GM23338 (cell line): ENCODE data around the gene PBX3. TPM values are rescaled to one million over a fixed set of nuclear protein-coding genes. Genes with fewer than 3 reads are reported as not detected.

Experiments
- ATAC-seq: fragments of 200-7000 bp; cut with Tn5 transposase; 3 replicates; pipeline ENCODE4 v1.9.1; 2020
- DNase-seq: peaks from one replicate; pipeline ENCODE4 v3.0.0-alpha.2; 2015; ENCODE audit warnings: low spot score
- H2AFZ ChIP-seq: fragments of 200-600 bp; sonication (generic); 2 replicates; pipeline ENCODE4 v1.8.0; 2016; ENCODE audit warnings: antibody characterized with exemption, mild to moderate bottlenecking, moderate library complexity
- H3F3A ChIP-seq: fragments of 200-600 bp; sonication (generic); replicated peaks from 2 replicates; pipeline ENCODE4 v1.8.0; 2017; ENCODE audit warnings: antibody characterized with exemption, mixed run types, low read depth
- H3K27ac ChIP-seq: fragments of 200-600 bp; sonication (generic); 2 replicates; pipeline ENCODE4 v1.6.1; 2016; ENCODE audit warnings: low read depth
- H3K27me3 ChIP-seq: fragments of 200-600 bp; sonication (generic); 2 replicates; pipeline ENCODE4 v1.8.0; 2016; ENCODE audit warnings: mild to moderate bottlenecking, mixed run types, moderate library complexity; ENCODE audit not compliant: insufficient read depth
- H3K36me3 ChIP-seq: fragments of 200-600 bp; sonication (generic); 2 replicates; pipeline ENCODE4 v1.8.0; 2016; ENCODE audit warnings: mild to moderate bottlenecking; ENCODE audit not compliant: insufficient read depth
- H3K4me1 ChIP-seq: fragments of 200-600 bp; sonication (generic); 2 replicates; pipeline ENCODE4 v1.8.0; 2016; ENCODE audit warnings: mild to moderate bottlenecking, moderate library complexity; ENCODE audit not compliant: insufficient read depth
- H3K4me2 ChIP-seq: fragments of 200-600 bp; sonication (generic); 2 replicates; pipeline ENCODE4 v1.7.1; 2017; ENCODE audit warnings: mixed run types
- H3K4me3 ChIP-seq: fragments of 200-600 bp; sonication (generic); 2 replicates; pipeline ENCODE4 v1.6.1; 2016; ENCODE audit warnings: mixed run types
- H3K79me2 ChIP-seq: fragments of 200-600 bp; sonication (generic); replicated peaks from 2 replicates; pipeline ENCODE4 v1.8.0; 2017; ENCODE audit warnings: mild to moderate bottlenecking; ENCODE audit not compliant: insufficient read depth
- H3K9me2 ChIP-seq: fragments of 200-600 bp; sonication (generic); 2 replicates; pipeline ENCODE4 v1.8.0; 2017; ENCODE audit not compliant: insufficient read depth
- H4K20me1 ChIP-seq: fragments of 200-600 bp; sonication (generic); replicated peaks from 2 replicates; pipeline ENCODE4 v1.8.0; 2017; ENCODE audit warnings: mild to moderate bottlenecking; ENCODE audit not compliant: insufficient read depth
- H3K27ac Mint-ChIP-seq: 2 replicates; pipeline ENCODE4 v1.8.0; 2020; ENCODE audit warnings: inconsistent platforms, mild to moderate bottlenecking, moderate library complexity, mixed read lengths
- H3K27me3 Mint-ChIP-seq: 3 replicates; pipeline ENCODE4 v1.8.0; 2022; ENCODE audit warnings: low read depth, mild to moderate bottlenecking, moderate library complexity, mixed read lengths, inconsistent platforms; ENCODE audit not compliant: insufficient read depth, poor library complexity
- H3K36me3 Mint-ChIP-seq: 3 replicates; pipeline ENCODE4 v1.8.0; 2021; ENCODE audit warnings: low read depth, mild to moderate bottlenecking, inconsistent platforms, moderate library complexity, mixed read lengths
- H3K4me1 Mint-ChIP-seq: 3 replicates; pipeline ENCODE4 v1.8.0; 2020; ENCODE audit warnings: mild to moderate bottlenecking, inconsistent platforms, mixed read lengths
- H3K4me3 Mint-ChIP-seq: 3 replicates; pipeline ENCODE4 v1.8.0; 2021; ENCODE audit warnings: moderate library complexity, mild to moderate bottlenecking, inconsistent platforms, mixed read lengths
- H3K9me3 Mint-ChIP-seq: 3 replicates; pipeline ENCODE4 v1.8.0; 2020; ENCODE audit warnings: moderate library complexity, mild to moderate bottlenecking, inconsistent platforms, mixed read lengths
- CREB1 ChIP-seq: fragments of 250-450 bp; sonication (Bioruptor Pico); IDR thresholded peaks from 2 replicates; pipeline ENCODE4 v1.5.0; 2020; ENCODE audit warnings: low read depth, mild to moderate bottlenecking, moderate library complexity
- CTCF ChIP-seq, 2 experiments: fragments of 200-600 bp in 1 of 2; sonication (generic) in 1 of 2; conservative IDR thresholded peaks; 2 replicates each; pipeline versions ENCODE4 v1.5.1 to v1.6.1; 2016 to 2017; ENCODE audit warnings: antibody characterized with exemption in 2 of 2, low read depth in 2 of 2, mild to moderate bottlenecking in 2 of 2, moderate library complexity in 1 of 2
- ETS1 ChIP-seq: IDR thresholded peaks from 2 replicates; pipeline ENCODE4 v1.6.1; 2016; ENCODE audit warnings: antibody characterized with exemption
- EZH2 ChIP-seq: fragments of 200-600 bp; sonication (generic); IDR thresholded peaks from one replicate; pipeline ENCODE4 v1.8.0; 2017; ENCODE audit warnings: antibody characterized with exemption, mild to moderate bottlenecking, low read depth; ENCODE audit not compliant: unreplicated experiment
- EZH2phosphoT487 ChIP-seq: fragments of 200-600 bp; sonication (generic); IDR thresholded peaks from one replicate; pipeline ENCODE4 v1.8.1; 2018; ENCODE audit warnings: antibody characterized with exemption; ENCODE audit not compliant: unreplicated experiment
- JUNB ChIP-seq: IDR thresholded peaks from one replicate; pipeline ENCODE4 v1.6.1; 2016; ENCODE audit warnings: antibody characterized with exemption; ENCODE audit not compliant: unreplicated experiment
- NANOG ChIP-seq: IDR thresholded peaks from 2 replicates; pipeline ENCODE4 v1.6.1; 2016; ENCODE audit warnings: antibody characterized with exemption, borderline replicate concordance
- POLR2AphosphoS5 ChIP-seq: IDR thresholded peaks from 2 replicates; pipeline ENCODE4 v1.6.1; 2016; ENCODE audit warnings: antibody characterized with exemption, low read depth
- REST ChIP-seq: IDR thresholded peaks from one replicate; pipeline ENCODE4 v1.6.1; 2018; ENCODE audit warnings: antibody characterized with exemption; ENCODE audit not compliant: unreplicated experiment
- STAT1 ChIP-seq: IDR thresholded peaks from one replicate; pipeline ENCODE4 v1.6.1; 2016; ENCODE audit warnings: antibody characterized with exemption; ENCODE audit not compliant: unreplicated experiment
- ZNF114 ChIP-seq: fragments of 250-450 bp; sonication (Bioruptor Pico); IDR thresholded peaks from 2 replicates; pipeline ENCODE4 v1.5.0; 2020; ENCODE audit warnings: mild to moderate bottlenecking, moderate library complexity
- ZNF331 ChIP-seq: fragments of 250-450 bp; sonication (Bioruptor Pico); IDR thresholded peaks from 2 replicates; pipeline ENCODE4 v1.5.0; 2020; ENCODE audit warnings: low read depth, mild to moderate bottlenecking, moderate library complexity
- ZNF462 ChIP-seq: fragments of 250-450 bp; sonication (Bioruptor Pico); IDR thresholded peaks from 2 replicates; pipeline ENCODE4 v1.5.0; 2020; ENCODE audit warnings: mild to moderate bottlenecking, moderate library complexity
- polyA plus RNA-seq: library from polyadenylated mRNA; unstranded; fragments of >200 nt; fragmentation: Nextera tagmentation; extraction: Ambion mirVana; gene quantifications from 2 replicates; pipeline ENCODE4 v1.2.1, GENCODE V29; 2016
- total RNA-seq: library from RNA; depleted of rRNA; stranded (reverse); fragments of >200 nt; shearing (Covaris generic); gene quantifications from 2 replicates; pipeline ENCODE4 v1.2.3, GENCODE V29; 2014

Gene PBX3
- total and polyA plus RNA-seq, 2 experiments from 2014 or later = 28.9 to 50.5 TPM

- Mint-ChIP-seq H3K27me3 (no peaks in the 10 kb centered on the region), H3K4me3 (no peak overlapping the region), H3K4me1 (peaks cover 41% of the 10 kb centered on the region), H3K36me3 (peaks cover 26% of the 10 kb centered on the region), H3K9me3 (no peaks in the 10 kb centered on the region), H3K27ac (no peak overlapping the region)
- no peak for TF ChIP-seq ZNF331 (CRISPR knock-in tag)
- TF ChIP-seq STAT1 = no peak
- no peak for TF ChIP-seq CREB1
- no peak for TF ChIP-seq ZNF462
- no peak for TF ChIP-seq NANOG
- TF ChIP-seq ZNF114 = no peak
- no peak for TF ChIP-seq CTCF (conservative IDR thresholded peaks at IDR 0.05; ENCODE audit: low read depth in 2 of 2)
- no peak for TF ChIP-seq ETS1
- no peak for TF ChIP-seq EZH2
- TF ChIP-seq EZH2phosphoT487 = no peak
- no peak for TF ChIP-seq REST
- TF ChIP-seq JUNB = no peak
- TF ChIP-seq POLR2AphosphoS5 = no peak
- Histone ChIP-seq H3K27me3 (no peaks in the 10 kb centered on the region), H3K9me2 (peaks cover 6% of the 10 kb centered on the region; the same call in 1 of the 2 replicates), H3F3A (no peaks in the 10 kb centered on the region), H4K20me1 (peaks cover 1% of the 10 kb centered on the region; the same call in 1 of the 2 replicates), H3K4me3 (no peak overlapping the region), H3K4me1 (peaks cover 12% of the 10 kb centered on the region), H3K79me2 (no peaks in the 10 kb centered on the region), H3K36me3 (peaks cover 13% of the 10 kb centered on the region; the same call in 1 of the 2 replicates), H3K27ac (no peak overlapping the region), H3K4me2 (no peak overlapping the region), H2AFZ (no peak overlapping the region)
- ATAC-seq (no peak), DNase-seq (no peak)
Measured at GRCh38 chr9:125959315-125959714, 212.1 kb downstream of the PBX3 start.
